Anterior cingulate cortex (tissue), 58 donors: Measurements from ENCODE around the gene MKS1.

Experiments
- DNase-seq, 58 donors: peaks; one replicate each; lab custom pipeline; 2025; lab: John Stamatoyannopoulos, UW

The MKS1 gene

GRCh38 chr17:58219007-58219788 is at the start of gene MKS1:
Gene MKS1 (minus strand): TSS chr17:58219255. CDS start chr17:58219230, 25 bp downstream.
- DNase-seq, result peak; percentile 64 to 97 (median 90)

- no peak for DNase-seq
These were observed 49.3 kb upstream of the MKS1 start for GRCh38 chr17:58268326-58268725.

- DNase-seq, result no peak
These were observed 48.6 kb upstream of the MKS1 start for GRCh38 chr17:58267347-58268324.

GRCh38 chr17:58265902-58266875 is 47.1 kb upstream of the MKS1 start:
- no peak for DNase-seq

GRCh38 chr17:58265271-58265670 is 46.2 kb upstream of the MKS1 start:
- DNase-seq, result no peak

- DNase-seq, result no peak
These were observed 45.5 kb upstream of the MKS1 start for GRCh38 chr17:58264407-58265103.

GRCh38 chr17:58263773-58264172 is 44.7 kb upstream of the MKS1 start:
- DNase-seq, result no peak

GRCh38 chr17:58262149-58262548 is 43.1 kb upstream of the MKS1 start:
- no peak for DNase-seq

- DNase-seq, result no peak
These were observed 35.7 kb upstream of the MKS1 start for GRCh38 chr17:58254803-58255202.

GRCh38 chr17:58253082-58253481 is 34.0 kb upstream of the MKS1 start:
- DNase-seq, result no peak

GRCh38 chr17:58252141-58252540 is 33.1 kb upstream of the MKS1 start:
- no peak for DNase-seq

GRCh38 chr17:58250344-58251011 is 31.4 kb upstream of the MKS1 start:
- no peak for DNase-seq

- peak in 55 of 58 donors; percentile 14 to 77 (median 53) for DNase-seq
These were observed 30.4 kb upstream of the MKS1 start for GRCh38 chr17:58249270-58250133.

- no peak for DNase-seq
These were observed 29.9 kb upstream of the MKS1 start for GRCh38 chr17:58248955-58249269.

- no peak for DNase-seq
These were observed 28.7 kb upstream of the MKS1 start for GRCh38 chr17:58247511-58248363.

- no peak for DNase-seq
These were observed 27.7 kb upstream of the MKS1 start for GRCh38 chr17:58246781-58247180.

- DNase-seq, result no peak
These were observed 27.2 kb upstream of the MKS1 start for GRCh38 chr17:58246104-58246740.
